Lower lobe of right lung (tissue), 2 donors: ENCODE data around the gene LRRC8C. TPM values are rescaled to one million over a fixed set of nuclear protein-coding genes. Genes with fewer than 3 reads are reported as not detected.

Experiments used
- ATAC-seq, 2 donors: fragments of 200-7000 bp; cut with Tn5 transposase; one replicate each; pipeline ENCODE4 v1.9.1; 2020 to 2022; ENCODE audit warnings: mild to moderate bottlenecking in 2 of 2, moderate library complexity in 2 of 2
- DNase-seq: peaks from one replicate; pipeline ENCODE4 v3.0.0-alpha.2; 2020
- H3K27ac ChIP-seq: fragments of 200-600 bp; one replicate; pipeline ENCODE4 v1.8.0; 2022
- H3K27me3 ChIP-seq: fragments of 200-600 bp; one replicate; pipeline ENCODE4 v1.8.0; 2022; ENCODE audit warnings: low read depth
- H3K36me3 ChIP-seq: fragments of 200-600 bp; one replicate; pipeline ENCODE4 v1.8.0; 2022; ENCODE audit warnings: mild to moderate bottlenecking
- H3K4me1 ChIP-seq: fragments of 200-600 bp; one replicate; pipeline ENCODE4 v1.8.0; 2022
- H3K4me3 ChIP-seq: fragments of 200-600 bp; one replicate; pipeline ENCODE4 v1.8.0; 2022; ENCODE audit warnings: mild to moderate bottlenecking
- H3K9me3 ChIP-seq: fragments of 200-600 bp; one replicate; pipeline ENCODE4 v1.8.0; 2022
- intact Hi-C: fragments of 100-400 bp; cut with DNase I; formaldehyde crosslinking; loops from one replicate; pipeline ENCODE4 v1.11.0; 2022
- total RNA-seq: library from RNA; stranded (reverse); fragmentation: NEBNext Ultra II Directional; extraction: Animal tissue kit (Norgen Biotek cat#: 25700); gene quantifications from one replicate; pipeline ENCODE4 v1.2.1, GENCODE V29; 2021
- TF ChIP-seq, protein P1 (sequence below): fragments of 200-600 bp; IDR thresholded peaks from one replicate; pipeline ENCODE4 v1.8.0; 2022; ENCODE audit warnings: antibody characterized with exemption, mild to moderate bottlenecking
- donor health status: DM: no; HTN: yes; CAD: no; lungs with severe emphysema.

Gene LRRC8C
- total RNA-seq, 1 donor from 2014 or later: 13.0 TPM

DNA sequence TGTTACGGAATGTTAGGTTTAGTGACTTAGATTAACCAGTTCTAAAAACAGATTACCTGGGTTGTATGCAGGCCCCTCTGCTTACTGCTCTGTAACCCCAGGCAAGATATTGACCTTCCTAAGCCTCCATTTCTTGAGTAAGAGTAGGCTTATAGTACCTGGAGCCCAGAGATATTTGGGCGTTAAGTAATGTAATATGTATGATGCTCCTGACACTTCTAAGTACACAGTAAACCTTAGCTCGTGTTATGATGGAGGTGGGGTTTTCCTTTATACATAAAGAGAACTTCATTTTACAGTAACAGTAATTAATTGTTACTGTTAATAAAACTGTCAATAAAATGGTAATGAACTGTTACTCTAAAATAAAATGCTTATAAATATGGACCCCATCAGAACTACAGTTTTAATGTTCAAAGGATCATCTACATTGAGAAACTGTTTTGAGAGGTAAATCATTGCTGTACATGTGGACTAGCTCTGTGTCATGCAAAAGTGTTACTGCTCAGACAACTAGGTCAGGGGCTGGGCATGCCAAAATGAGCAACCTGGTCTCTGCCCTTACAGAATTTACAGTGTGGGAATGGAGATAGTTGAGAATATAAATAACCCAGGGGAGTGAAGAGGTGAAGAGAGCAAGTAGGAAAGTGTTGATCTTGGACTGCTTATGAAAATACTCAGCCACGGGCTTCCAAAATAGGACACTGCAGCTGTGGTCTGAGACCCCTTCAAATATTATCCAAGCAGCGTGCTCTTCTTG is 26.6 kb downstream of the LRRC8C start:
- no peak overlapping the region for H3K27ac ChIP-seq
- H3K27me3 ChIP-seq: no peaks in the 10 kb centered on the region
- H3K36me3 ChIP-seq: no peaks in the 10 kb centered on the region
- no peak for ATAC-seq
- intact Hi-C loops: no loop called here
- no peaks in the 10 kb centered on the region for H3K9me3 ChIP-seq
- H3K4me3 ChIP-seq: no peak overlapping the region
- no peak for DNase-seq
- H3K4me1 ChIP-seq: peaks cover 6% of the 10 kb centered on the region
- TF ChIP-seq, protein P1, sequence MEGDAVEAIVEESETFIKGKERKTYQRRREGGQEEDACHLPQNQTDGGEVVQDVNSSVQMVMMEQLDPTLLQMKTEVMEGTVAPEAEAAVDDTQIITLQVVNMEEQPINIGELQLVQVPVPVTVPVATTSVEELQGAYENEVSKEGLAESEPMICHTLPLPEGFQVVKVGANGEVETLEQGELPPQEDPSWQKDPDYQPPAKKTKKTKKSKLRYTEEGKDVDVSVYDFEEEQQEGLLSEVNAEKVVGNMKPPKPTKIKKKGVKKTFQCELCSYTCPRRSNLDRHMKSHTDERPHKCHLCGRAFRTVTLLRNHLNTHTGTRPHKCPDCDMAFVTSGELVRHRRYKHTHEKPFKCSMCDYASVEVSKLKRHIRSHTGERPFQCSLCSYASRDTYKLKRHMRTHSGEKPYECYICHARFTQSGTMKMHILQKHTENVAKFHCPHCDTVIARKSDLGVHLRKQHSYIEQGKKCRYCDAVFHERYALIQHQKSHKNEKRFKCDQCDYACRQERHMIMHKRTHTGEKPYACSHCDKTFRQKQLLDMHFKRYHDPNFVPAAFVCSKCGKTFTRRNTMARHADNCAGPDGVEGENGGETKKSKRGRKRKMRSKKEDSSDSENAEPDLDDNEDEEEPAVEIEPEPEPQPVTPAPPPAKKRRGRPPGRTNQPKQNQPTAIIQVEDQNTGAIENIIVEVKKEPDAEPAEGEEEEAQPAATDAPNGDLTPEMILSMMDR: no peak

GRCh38 chr1:89660224-89661061 is 27.5 kb downstream of the LRRC8C start:
- intact Hi-C loops: no loop called here

GRCh38 chr1:89665941-89666340 is 33.0 kb downstream of the LRRC8C start:
- no peaks in the 10 kb centered on the region for H3K36me3 ChIP-seq
- TF ChIP-seq, protein P1: no peak
- intact Hi-C loops: no loop called here
- no peaks in the 10 kb centered on the region for H3K9me3 ChIP-seq
- H3K4me1 ChIP-seq: peaks cover 36% of the 10 kb centered on the region
- DNase-seq: no peak
- no peak overlapping the region for H3K4me3 ChIP-seq
- H3K27me3 ChIP-seq: no peaks in the 10 kb centered on the region
- no peak for ATAC-seq
- no peak overlapping the region for H3K27ac ChIP-seq

More at GRCh38 chr1:89660224-89661061, 27.5 kb downstream of the LRRC8C start:
- DNase-seq (no peak), ATAC-seq (no peak)
- Histone ChIP-seq H3K36me3 (no peaks in the 10 kb centered on the region), H3K4me3 (no peak overlapping the region), H3K27me3 (no peaks in the 10 kb centered on the region), H3K4me1 (peaks cover 6% of the 10 kb centered on the region), H3K27ac (no peak overlapping the region), H3K9me3 (no peaks in the 10 kb centered on the region)
- TF ChIP-seq, protein P1: no peak

DNA sequence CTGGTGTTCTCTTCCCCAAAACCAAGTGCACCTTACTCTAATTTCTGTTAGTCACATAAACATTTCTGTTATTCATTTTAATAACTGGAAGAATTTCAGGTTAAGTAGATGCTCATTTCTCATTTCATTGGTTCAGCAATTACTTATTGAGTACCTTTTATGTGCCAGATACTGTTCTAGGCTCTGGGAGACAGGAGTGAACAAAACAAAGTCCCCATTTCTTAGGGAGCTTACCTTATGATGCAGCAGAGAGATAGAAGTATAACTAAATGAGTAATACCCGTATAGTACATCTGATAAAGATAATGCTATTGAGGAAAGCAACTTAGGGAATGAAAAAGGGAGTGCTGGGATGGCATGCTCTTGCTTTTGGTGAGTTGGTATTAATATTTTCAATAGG is 33.7 kb downstream of the LRRC8C start:
- Histone ChIP-seq H3K9me3 (no peaks in the 10 kb centered on the region), H3K27ac (no peak overlapping the region), H3K4me1 (peaks cover 39% of the 10 kb centered on the region), H3K4me3 (no peak overlapping the region), H3K27me3 (no peaks in the 10 kb centered on the region), H3K36me3 (no peaks in the 10 kb centered on the region)
- ATAC-seq (no peak), DNase-seq (no peak)
- TF ChIP-seq, protein P1: no peak
- intact Hi-C loops: no loop called here

DNA sequence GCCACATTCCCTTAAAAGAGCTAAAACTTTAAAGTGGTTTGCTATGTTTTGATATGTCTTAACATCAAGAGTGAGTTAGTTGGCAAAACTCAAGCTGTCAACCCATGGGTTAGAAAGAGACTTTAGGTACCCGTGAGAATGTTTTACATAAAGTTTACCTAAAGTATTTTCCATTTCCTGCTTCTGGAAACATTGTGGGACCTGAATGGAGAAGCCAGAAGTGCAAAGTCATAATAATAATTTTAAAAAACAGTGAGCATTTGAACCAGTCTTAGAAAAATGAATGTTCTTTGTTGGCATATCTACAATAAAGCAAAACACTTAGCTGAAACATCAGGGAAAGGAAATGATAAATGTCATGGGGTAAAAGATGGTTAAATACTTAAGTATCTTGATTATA is 34.8 kb downstream of the LRRC8C start:
- Histone ChIP-seq H3K27me3 (no peaks in the 10 kb centered on the region), H3K9me3 (no peaks in the 10 kb centered on the region), H3K4me3 (no peak overlapping the region), H3K4me1 (peaks cover 39% of the 10 kb centered on the region), H3K27ac (no peak overlapping the region), H3K36me3 (no peaks in the 10 kb centered on the region)
- intact Hi-C loops: no loop called here
- no peak for DNase-seq
- no peak for ATAC-seq
- TF ChIP-seq, protein P1: no peak
